GM18951 (cell line): ENCODE results near the gene IL25.
"Not testable (repeated sequence)": the region's sequence is repeated elsewhere in the genome, so short reads cannot be mapped to it uniquely, and the experiment has no call there.

ENCODE experiments used
- POLR2A ChIP-seq: IDR thresholded peaks from 4 replicates; pipeline ENCODE4 v1.6.1; 2011; ENCODE audit warnings: mild to moderate bottlenecking; ENCODE audit not compliant: insufficient read length, insufficient read depth; ENCODE audit errors: extremely low read depth
- in situ Hi-C: fragments of 300-500 bp; cut with MboI; formaldehyde crosslinking; loops from one replicate; pipeline ENCODE4 v1.12.0; 2022; ENCODE audit warnings: low sequenced_read_pairs, mixed read lengths, inconsistent platforms; ENCODE audit not compliant: unreplicated experiment

Gene IL25

DNA sequence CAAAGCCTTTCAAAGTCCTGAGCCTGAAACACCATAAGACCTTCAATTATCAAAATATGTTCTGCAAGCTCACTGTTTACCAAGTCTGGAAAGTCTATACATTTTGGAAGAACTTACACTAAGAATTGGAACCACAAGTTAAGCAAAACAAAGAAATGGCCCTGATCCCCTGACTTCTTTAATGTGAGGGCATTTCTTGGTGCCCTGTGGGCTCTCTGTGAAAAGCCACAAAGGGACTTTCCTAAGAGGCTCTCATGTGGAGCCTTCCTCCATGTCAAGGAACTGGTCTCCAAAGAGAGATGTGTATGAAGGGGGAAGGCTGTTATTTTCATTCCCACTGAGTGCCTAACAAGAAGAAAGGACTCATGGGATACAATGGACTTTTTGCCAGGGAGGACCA lies 49.0 kb downstream of the IL25 start:
- no peak for TF ChIP-seq POLR2A
- in situ Hi-C loops, result no loop called here

DNA sequence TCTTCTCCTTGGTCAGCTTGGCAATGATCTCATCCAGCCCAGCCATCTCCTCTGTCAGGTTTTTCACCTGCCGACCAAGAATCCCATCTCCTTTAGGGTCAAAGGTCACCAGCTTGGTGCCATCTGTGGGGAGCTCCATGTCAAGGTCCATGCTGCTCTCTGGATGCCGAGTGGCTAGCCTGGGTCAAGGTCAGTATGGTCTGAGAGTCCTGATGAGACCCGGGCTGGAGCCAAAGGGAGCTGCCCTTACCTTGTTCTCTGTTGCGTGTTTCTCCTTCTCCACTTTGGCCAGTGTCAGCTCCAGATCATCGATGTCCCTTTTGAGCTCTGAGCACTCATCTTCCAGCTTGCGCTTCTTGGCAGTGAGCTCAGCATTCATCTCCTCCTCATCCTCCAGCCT lies 51.0 kb downstream of the IL25 start:
- in situ Hi-C loops, result no loop called here

DNA sequence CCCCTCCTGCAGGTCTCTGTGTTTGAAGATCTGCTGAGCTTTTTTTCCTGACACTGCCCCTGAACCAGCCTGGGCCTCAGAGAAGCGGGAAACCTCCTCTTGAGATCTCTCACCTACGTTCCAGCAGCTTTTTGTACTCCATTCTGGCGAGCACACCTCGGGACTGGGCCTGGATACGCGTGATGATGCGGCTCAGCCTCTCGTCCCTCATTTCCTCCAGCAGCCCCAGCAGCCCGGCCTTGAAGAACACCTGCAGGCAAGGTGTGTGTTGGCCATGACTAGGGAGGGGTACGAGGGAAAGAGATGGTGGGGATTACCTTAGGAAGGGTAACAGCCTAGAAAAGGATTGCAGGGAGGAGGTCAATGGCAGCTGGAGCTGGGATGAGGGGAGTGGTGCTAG lies 52.6 kb downstream of the IL25 start:
- in situ Hi-C loops, result no loop called here
- no peak for TF ChIP-seq POLR2A

More for the DNA sequence above, 51.0 kb downstream of the IL25 start:
- no peak for TF ChIP-seq POLR2A

DNA sequence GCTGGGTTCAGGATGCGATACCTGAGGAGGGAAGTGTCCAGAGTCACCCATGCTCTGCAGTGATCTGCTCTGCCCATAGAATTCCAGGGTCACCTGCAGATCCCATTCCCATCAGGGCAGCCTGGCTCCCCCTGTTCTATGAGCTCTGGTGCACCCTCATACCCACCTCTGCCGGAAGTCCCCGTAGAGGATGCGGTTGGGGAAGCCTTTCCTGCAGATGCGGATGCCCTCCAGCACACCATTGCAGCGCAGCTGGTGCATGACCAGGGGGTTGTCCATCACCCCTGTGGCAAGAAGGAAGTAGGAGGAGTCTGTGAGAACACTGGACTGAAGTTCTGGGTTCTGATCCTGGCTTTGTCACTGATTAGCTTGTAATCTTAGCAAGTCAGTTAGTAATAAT lies 53.2 kb downstream of the IL25 start:
- in situ Hi-C loops, result not testable (repeated sequence)
